Measurements from ENCODE around the gene APBB1IP. TPM values are rescaled to one million over a fixed set of nuclear protein-coding genes. Genes with fewer than 3 reads are reported as not detected.
"Not testable (repeated sequence)": the region's sequence is repeated elsewhere in the genome, so short reads cannot be mapped to it uniquely, and the experiment has no call there.

Gene APBB1IP
- total and polyA plus RNA-seq, 2 donors from 2014 or later, result 4.1 to 20.5 TPM

- FAIRE-seq, result no peak
- no peak overlapping the region for H3K27ac ChIP-seq (ENCODE audit: low read depth in 2 of 2, low read length in 2 of 2)
- no peaks in the 10 kb centered on the region for H3K27me3 ChIP-seq (ENCODE audit: control insufficient read depth, insufficient read depth, low read length)
- DNase-seq, result peak in 1 of 5 donors; percentile 72
- no peak overlapping the region for H3K4me3 ChIP-seq (ENCODE audit: low read length in 3 of 3)
- no peaks in the 10 kb centered on the region for H3K4me1 ChIP-seq (ENCODE audit: control insufficient read depth in 2 of 3, insufficient read depth in 2 of 3, low read depth in 1 of 3, low read length in 3 of 3)
- intact Hi-C loops (cut with DNase I), result no loop called here
- no peak for TF ChIP-seq CTCF (IDR thresholded peaks at IDR 0.05; ENCODE audit: borderline replicate concordance, extremely low read depth, insufficient read depth)
- no peaks in the 10 kb centered on the region for H3K9me3 ChIP-seq (ENCODE audit: control insufficient read depth in 2 of 3, insufficient read depth in 1 of 3, low read length in 3 of 3)
- H3K9ac ChIP-seq (ENCODE audit: low read length in 3 of 3), result no peak overlapping the region
- H3K36me3 ChIP-seq (ENCODE audit: control insufficient read depth in 2 of 3, insufficient read depth in 3 of 3, low read length in 3 of 3), result no peaks in the 10 kb centered on the region
These were observed 141.3 kb downstream of the APBB1IP start for GRCh38 chr10:26579256-26580063.

GRCh38 chr10:26586211-26586610 is 148.1 kb downstream of the APBB1IP start:
- Histone ChIP-seq H3K4me3 (ENCODE audit: low read length in 3 of 3) (no peak overlapping the region), H3K9ac (ENCODE audit: low read length in 3 of 3) (no peak overlapping the region), H3K9me3 (ENCODE audit: control insufficient read depth in 2 of 3, insufficient read depth in 1 of 3, low read length in 3 of 3) (no peaks in the 10 kb centered on the region), H3K27ac (ENCODE audit: low read depth in 2 of 2, low read length in 2 of 2) (no peak overlapping the region), H3K27me3 (ENCODE audit: control insufficient read depth, insufficient read depth, low read length) (no peaks in the 10 kb centered on the region), H3K36me3 (ENCODE audit: control insufficient read depth in 2 of 3, insufficient read depth in 3 of 3, low read length in 3 of 3) (no peaks in the 10 kb centered on the region), H3K4me1 (ENCODE audit: control insufficient read depth in 2 of 3, insufficient read depth in 2 of 3, low read depth in 1 of 3, low read length in 3 of 3) (no peaks in the 10 kb centered on the region)
- DNase-seq (no peak), FAIRE-seq (no peak)
- no peak for TF ChIP-seq CTCF (IDR thresholded peaks at IDR 0.05; ENCODE audit: borderline replicate concordance, extremely low read depth, insufficient read depth)
- intact Hi-C loops (cut with DNase I), result no loop called here

- DNase-seq (no peak), FAIRE-seq (no peak)
- TF ChIP-seq CTCF (IDR thresholded peaks at IDR 0.05; ENCODE audit: borderline replicate concordance, extremely low read depth, insufficient read depth), result no peak
- no peak overlapping the region for H3K4me3 ChIP-seq (ENCODE audit: low read length in 3 of 3)
- no peaks in the 10 kb centered on the region for H3K36me3 ChIP-seq (ENCODE audit: control insufficient read depth in 2 of 3, insufficient read depth in 3 of 3, low read length in 3 of 3)
- H3K9ac ChIP-seq (ENCODE audit: low read length in 3 of 3), result no peak overlapping the region
- no peaks in the 10 kb centered on the region for H3K9me3 ChIP-seq (ENCODE audit: control insufficient read depth in 2 of 3, insufficient read depth in 1 of 3, low read length in 3 of 3)
- H3K4me1 ChIP-seq (ENCODE audit: control insufficient read depth in 2 of 3, insufficient read depth in 2 of 3, low read depth in 1 of 3, low read length in 3 of 3), result no peaks in the 10 kb centered on the region
- intact Hi-C loops (cut with DNase I), result no loop called here
- H3K27ac ChIP-seq (ENCODE audit: low read depth in 2 of 2, low read length in 2 of 2), result no peak overlapping the region
- H3K27me3 ChIP-seq (ENCODE audit: control insufficient read depth, insufficient read depth, low read length), result no peaks in the 10 kb centered on the region
These were observed 150.5 kb downstream of the APBB1IP start for GRCh38 chr10:26588611-26589010.

GRCh38 chr10:26589813-26590212 is 151.7 kb downstream of the APBB1IP start:
- H3K27ac ChIP-seq (ENCODE audit: low read depth in 2 of 2, low read length in 2 of 2); H3K36me3 ChIP-seq (ENCODE audit: control insufficient read depth in 2 of 3, insufficient read depth in 3 of 3, low read length in 3 of 3); H3K4me1 ChIP-seq (ENCODE audit: control insufficient read depth in 2 of 3, insufficient read depth in 2 of 3, low read depth in 1 of 3, low read length in 3 of 3); DNase-seq; H3K27me3 ChIP-seq (ENCODE audit: control insufficient read depth, insufficient read depth, low read length); FAIRE-seq; H3K9ac ChIP-seq (ENCODE audit: low read length in 3 of 3); H3K9me3 ChIP-seq (ENCODE audit: control insufficient read depth in 2 of 3, insufficient read depth in 1 of 3, low read length in 3 of 3); intact Hi-C loops (cut with DNase I); H3K4me3 ChIP-seq (ENCODE audit: low read length in 3 of 3): not testable (repeated sequence)
